ENCODE data around the gene CAMK2B. TPM values are rescaled to one million over a fixed set of nuclear protein-coding genes. Genes with fewer than 3 reads are reported as not detected.
A peak's percentile ranks its signal among the peaks of the same experiment; 100 is the strongest.

The CAMK2B gene
- total and polyA plus RNA-seq, 12 donors = 0.25 to 82.3 (median 6.5) TPM; not detected in 2

- H3K9me3 ChIP-seq (replicated peaks in 1 of 3) = no peaks in the 10 kb centered on the region
- intact Hi-C loops (cut with DNase I) = no loop called here
- no peaks in the 10 kb centered on the region for H3K36me3 ChIP-seq (replicated peaks in 1 of 2)
- peaks cover 5% of the 10 kb centered on the region for H3K27me3 ChIP-seq
- TF ChIP-seq POLR2A (IDR thresholded peaks at IDR 0.05) (no peak), CTCF (IDR thresholded peaks at IDR 0.05) (no peak)
- H3K27ac ChIP-seq = no peak overlapping the region
- no peak overlapping the region for H3K4me3 ChIP-seq
- WGBS, 4 donors = 66 to 78% (median 74%) methylated on average over 15 to 17 of the region's 17 CpGs
- peaks cover 0 to 15% of the 10 kb centered on the region in 2 donors for H3K4me1 ChIP-seq (replicated peaks in 1 of 2)
- DNase-seq = peak in 5 of 7 donors; percentile 4 to 41 (median 9)
Measured at GRCh38 chr7:44293561-44294324, 31.7 kb downstream of the CAMK2B start.

- Histone ChIP-seq H3K27me3 (peaks cover 5% of the 10 kb centered on the region), H3K9me3 (replicated peaks in 1 of 3) (no peaks in the 10 kb centered on the region), H3K36me3 (replicated peaks in 1 of 2) (no peaks in the 10 kb centered on the region), H3K4me1 (replicated peaks in 1 of 2) (peaks cover 0 to 15% of the 10 kb centered on the region in 2 donors), H3K27ac (no peak overlapping the region), H3K4me3 (no peak overlapping the region)
- intact Hi-C loops (cut with DNase I) = no loop called here
- WGBS, 4 donors = 77 to 83% (median 82%) methylated on average over 13 of the region's 13 CpGs
- no peak for TF ChIP-seq POLR2A (IDR thresholded peaks at IDR 0.05)
- TF ChIP-seq CTCF (IDR thresholded peaks at IDR 0.05) = no peak
- peak in 5 of 7 donors; percentile 4 to 10 (median 9) for DNase-seq
Measured at GRCh38 chr7:44292876-44293560, 32.4 kb downstream of the CAMK2B start.

- Histone ChIP-seq H3K9me3 (replicated peaks in 1 of 3) (no peaks in the 10 kb centered on the region), H3K27me3 (peaks cover 5% of the 10 kb centered on the region), H3K36me3 (replicated peaks in 1 of 2) (no peaks in the 10 kb centered on the region), H3K27ac (no peak overlapping the region), H3K4me1 (replicated peaks in 1 of 2) (peaks cover 0 to 15% of the 10 kb centered on the region in 2 donors), H3K4me3 (no peak overlapping the region)
- intact Hi-C loops (cut with DNase I) = no loop called here
- WGBS, 4 donors = 20 to 89% (median 56%) methylated on average over 1 of the region's 1 CpG
- no peak for TF ChIP-seq POLR2A (IDR thresholded peaks at IDR 0.05)
- TF ChIP-seq CTCF (IDR thresholded peaks at IDR 0.05) = no peak
- no peak for DNase-seq
Measured at GRCh38 chr7:44292420-44292817, 33.0 kb downstream of the CAMK2B start.

GRCh38 chr7:44291733-44292419 is 33.5 kb downstream of the CAMK2B start:
- DNase-seq = peak in 3 of 7 donors; percentile 1 to 48 (median 6)
- WGBS, 4 donors = 74 to 81% (median 79%) methylated on average over 9 of the region's 9 CpGs
- Histone ChIP-seq H3K36me3 (replicated peaks in 1 of 2) (no peaks in the 10 kb centered on the region), H3K27me3 (peaks cover 5% of the 10 kb centered on the region), H3K4me1 (replicated peaks in 1 of 2) (peaks cover 0 to 15% of the 10 kb centered on the region in 2 donors), H3K4me3 (no peak overlapping the region), H3K9me3 (replicated peaks in 1 of 3) (no peaks in the 10 kb centered on the region), H3K27ac (peak overlapping the region in 2 of 5 donors; percentile 46 to 52)
- intact Hi-C loops (cut with DNase I) = no loop called here
- TF ChIP-seq POLR2A (IDR thresholded peaks at IDR 0.05) = no peak
- TF ChIP-seq CTCF (IDR thresholded peaks at IDR 0.05) = no peak
